ENCODE data around the gene HNRNPA1L2.
"Not testable (repeated sequence)": the region's sequence is repeated elsewhere in the genome, so short reads cannot be mapped to it uniquely, and the experiment has no call there.

HNRNPA1L2 gene

GRCh38 chr13:52608184-52608583 is 34.0 kb upstream of the HNRNPA1L2 start:
- H3K36me3 ChIP-seq (ENCODE audit: insufficient read depth, low read length); H3K9ac ChIP-seq (ENCODE audit: low read depth, low read length); H3K4me1 ChIP-seq (ENCODE audit: control insufficient read depth, insufficient read depth, low read length); H3K4me2 ChIP-seq (ENCODE audit: low read length); H3K4me3 ChIP-seq (ENCODE audit: low read length); H3K9me3 ChIP-seq (replicated peaks; ENCODE audit: low read length); H3K27me3 ChIP-seq (ENCODE audit: control insufficient read depth, insufficient read depth, low read length): not testable (repeated sequence)

GRCh38 chr13:52609013-52609606 is 33.1 kb upstream of the HNRNPA1L2 start:
- H3K4me1 ChIP-seq (ENCODE audit: control insufficient read depth, insufficient read depth, low read length); H3K9ac ChIP-seq (ENCODE audit: low read depth, low read length); H3K9me3 ChIP-seq (replicated peaks; ENCODE audit: low read length); H3K36me3 ChIP-seq (ENCODE audit: insufficient read depth, low read length); H3K4me3 ChIP-seq (ENCODE audit: low read length); H3K4me2 ChIP-seq (ENCODE audit: low read length); H3K27me3 ChIP-seq (ENCODE audit: control insufficient read depth, insufficient read depth, low read length): not testable (repeated sequence)

- H3K9ac ChIP-seq (ENCODE audit: low read depth, low read length); H3K9me3 ChIP-seq (replicated peaks; ENCODE audit: low read length); H3K27me3 ChIP-seq (ENCODE audit: control insufficient read depth, insufficient read depth, low read length); H3K36me3 ChIP-seq (ENCODE audit: insufficient read depth, low read length); H3K4me1 ChIP-seq (ENCODE audit: control insufficient read depth, insufficient read depth, low read length); H3K4me2 ChIP-seq (ENCODE audit: low read length); H3K4me3 ChIP-seq (ENCODE audit: low read length): not testable (repeated sequence)
Measured at GRCh38 chr13:52610158-52610557, 32.1 kb upstream of the HNRNPA1L2 start.

GRCh38 chr13:52615134-52615801 is 27.0 kb upstream of the HNRNPA1L2 start:
- Histone ChIP-seq H3K27me3 (ENCODE audit: control insufficient read depth, insufficient read depth, low read length) (no peaks in the 10 kb centered on the region), H3K4me1 (ENCODE audit: control insufficient read depth, insufficient read depth, low read length) (peaks cover 10% of the 10 kb centered on the region), H3K9me3 (replicated peaks; ENCODE audit: low read length) (no peaks in the 10 kb centered on the region), H3K9ac (ENCODE audit: low read depth, low read length) (no peak overlapping the region), H3K4me2 (ENCODE audit: low read length) (no peak overlapping the region), H3K36me3 (ENCODE audit: insufficient read depth, low read length) (no peaks in the 10 kb centered on the region), H3K4me3 (ENCODE audit: low read length) (no peak overlapping the region)

GRCh38 chr13:52615812-52616211 is 26.4 kb upstream of the HNRNPA1L2 start:
- H3K36me3 ChIP-seq (ENCODE audit: insufficient read depth, low read length): no peaks in the 10 kb centered on the region
- no peaks in the 10 kb centered on the region for H3K27me3 ChIP-seq (ENCODE audit: control insufficient read depth, insufficient read depth, low read length)
- H3K9ac ChIP-seq (ENCODE audit: low read depth, low read length): no peak overlapping the region

GRCh38 chr13:52617070-52618060 is 24.9 kb upstream of the HNRNPA1L2 start:
- Histone ChIP-seq H3K27me3 (ENCODE audit: control insufficient read depth, insufficient read depth, low read length) (no peaks in the 10 kb centered on the region), H3K4me3 (ENCODE audit: low read length) (peak overlapping the region; percentile 92), H3K36me3 (ENCODE audit: insufficient read depth, low read length) (no peaks in the 10 kb centered on the region), H3K9ac (ENCODE audit: low read depth, low read length) (peak overlapping the region; percentile 87), H3K4me2 (ENCODE audit: low read length) (peak overlapping the region; percentile 82), H3K4me1 (ENCODE audit: control insufficient read depth, insufficient read depth, low read length) (peaks cover 10% of the 10 kb centered on the region), H3K9me3 (replicated peaks; ENCODE audit: low read length) (no peaks in the 10 kb centered on the region)

More at GRCh38 chr13:52615812-52616211, 26.4 kb upstream of the HNRNPA1L2 start:
- Histone ChIP-seq H3K9me3 (replicated peaks; ENCODE audit: low read length) (no peaks in the 10 kb centered on the region), H3K4me3 (ENCODE audit: low read length) (no peak overlapping the region), H3K4me1 (ENCODE audit: control insufficient read depth, insufficient read depth, low read length) (peaks cover 10% of the 10 kb centered on the region), H3K4me2 (ENCODE audit: low read length) (no peak overlapping the region)

GRCh38 chr13:52631083-52631690 is 11.0 kb upstream of the HNRNPA1L2 start:
- not testable (repeated sequence) for H3K9me3 ChIP-seq (replicated peaks; ENCODE audit: low read length); H3K4me3 ChIP-seq (ENCODE audit: low read length); H3K4me2 ChIP-seq (ENCODE audit: low read length); H3K27me3 ChIP-seq (ENCODE audit: control insufficient read depth, insufficient read depth, low read length); H3K9ac ChIP-seq (ENCODE audit: low read depth, low read length); H3K4me1 ChIP-seq (ENCODE audit: control insufficient read depth, insufficient read depth, low read length)
- peaks cover 23% of the 10 kb centered on the region for H3K36me3 ChIP-seq (ENCODE audit: insufficient read depth, low read length)

GRCh38 chr13:52638666-52639328 is 3.4 kb upstream of the HNRNPA1L2 start:
- Histone ChIP-seq H3K36me3 (ENCODE audit: insufficient read depth, low read length) (peaks cover 19% of the 10 kb centered on the region), H3K4me3 (ENCODE audit: low read length) (no peak overlapping the region), H3K9ac (ENCODE audit: low read depth, low read length) (no peak overlapping the region), H3K27me3 (ENCODE audit: control insufficient read depth, insufficient read depth, low read length) (no peaks in the 10 kb centered on the region), H3K9me3 (replicated peaks; ENCODE audit: low read length) (no peaks in the 10 kb centered on the region), H3K4me1 (ENCODE audit: control insufficient read depth, insufficient read depth, low read length) (no peaks in the 10 kb centered on the region), H3K4me2 (ENCODE audit: low read length) (no peak overlapping the region)

GRCh38 chr13:52644108-52644507 is 1.9 kb downstream of the HNRNPA1L2 start:
- Histone ChIP-seq H3K4me2 (ENCODE audit: low read length) (no peak overlapping the region), H3K4me1 (ENCODE audit: control insufficient read depth, insufficient read depth, low read length) (no peaks in the 10 kb centered on the region), H3K27me3 (ENCODE audit: control insufficient read depth, insufficient read depth, low read length) (no peaks in the 10 kb centered on the region), H3K9ac (ENCODE audit: low read depth, low read length) (no peak overlapping the region), H3K4me3 (ENCODE audit: low read length) (no peak overlapping the region), H3K36me3 (ENCODE audit: insufficient read depth, low read length) (peaks cover 20% of the 10 kb centered on the region), H3K9me3 (replicated peaks; ENCODE audit: low read length) (no peaks in the 10 kb centered on the region)

GRCh38 chr13:52646967-52647366 is 4.7 kb downstream of the HNRNPA1L2 start:
- Histone ChIP-seq H3K9me3 (replicated peaks; ENCODE audit: low read length) (no peaks in the 10 kb centered on the region), H3K4me3 (ENCODE audit: low read length) (no peak overlapping the region), H3K27me3 (ENCODE audit: control insufficient read depth, insufficient read depth, low read length) (no peaks in the 10 kb centered on the region), H3K9ac (ENCODE audit: low read depth, low read length) (no peak overlapping the region), H3K36me3 (ENCODE audit: insufficient read depth, low read length) (peaks cover 8% of the 10 kb centered on the region), H3K4me2 (ENCODE audit: low read length) (no peak overlapping the region), H3K4me1 (ENCODE audit: control insufficient read depth, insufficient read depth, low read length) (peaks cover 7% of the 10 kb centered on the region)

GRCh38 chr13:52650731-52651130 is 8.5 kb downstream of the HNRNPA1L2 start:
- peaks cover 22% of the 10 kb centered on the region for H3K4me1 ChIP-seq (ENCODE audit: control insufficient read depth, insufficient read depth, low read length)
- peaks cover 8% of the 10 kb centered on the region for H3K36me3 ChIP-seq (ENCODE audit: insufficient read depth, low read length)
- peak overlapping the region; percentile 85 for H3K4me2 ChIP-seq (ENCODE audit: low read length)
- H3K4me3 ChIP-seq (ENCODE audit: low read length): peak overlapping the region; percentile 77
- H3K9ac ChIP-seq (ENCODE audit: low read depth, low read length): peak overlapping the region; percentile 97
- H3K27me3 ChIP-seq (ENCODE audit: control insufficient read depth, insufficient read depth, low read length): no peaks in the 10 kb centered on the region
- H3K9me3 ChIP-seq (replicated peaks; ENCODE audit: low read length): no peaks in the 10 kb centered on the region
